PC-9 (cell line): Measurements from ENCODE around the gene PLB1. TPM values are rescaled to one million over a fixed set of nuclear protein-coding genes. Genes with fewer than 3 reads are reported as not detected.
A peak's percentile ranks its signal among the peaks of the same experiment; 100 is the strongest.

Experiments
- BruUV-seq: library from RNA; stranded (reverse); fragments of 400-500 nt; replicated peaks from 2 replicates; lab custom pipeline; 2021; lab: Mats Ljungman, UMichigan
- CTCF ChIA-PET: fragments of 300-600 bp; sonication (Branson Sonifier 250); formaldehyde crosslinking; loops from one replicate; lab custom pipeline; 2022; ENCODE audit warnings: antibody characterized with exemption; lab: Charles Lee
- POLR2A ChIA-PET: fragments of 300-600 bp; sonication (Branson Sonifier 250); formaldehyde crosslinking; loops from one replicate; lab custom pipeline; 2022; ENCODE audit warnings: antibody characterized with exemption; ENCODE audit not compliant: unreplicated experiment; lab: Charles Lee
- DNase-seq, 2 experiments: peaks; one replicate each; pipeline versions ENCODE4 v3.0.0 to v3.0.0-alpha.2; 2015 to 2022; ENCODE audit warnings: mixed read lengths in 1 of 2
- H2AFZ ChIP-seq: fragments of 200-600 bp; sonication (generic); 2 replicates; pipeline ENCODE4 v1.8.1; 2017; ENCODE audit warnings: antibody characterized with exemption
- H3F3A ChIP-seq: fragments of 200-600 bp; sonication (generic); 2 replicates; pipeline ENCODE4 v1.8.1; 2017; ENCODE audit warnings: antibody characterized with exemption, mild to moderate bottlenecking, low read depth; ENCODE audit not compliant: insufficient read depth
- H3K27ac ChIP-seq: fragments of 200-600 bp; sonication (generic); 2 replicates; pipeline ENCODE4 v1.6.1; 2016; ENCODE audit warnings: mixed run types
- H3K27me3 ChIP-seq: fragments of 200-600 bp; sonication (generic); 2 replicates; pipeline ENCODE4 v1.6.1; 2016; ENCODE audit warnings: low read depth, mixed run types; ENCODE audit not compliant: insufficient read depth
- H3K36me3 ChIP-seq: fragments of 200-600 bp; sonication (generic); 2 replicates; pipeline ENCODE4 v1.6.1; 2016; ENCODE audit warnings: low read depth, mixed run types
- H3K4me1 ChIP-seq: fragments of 200-600 bp; sonication (generic); replicated peaks from 2 replicates; pipeline ENCODE4 v1.6.1; 2016; ENCODE audit warnings: mixed run types; ENCODE audit not compliant: insufficient read depth
- H3K4me2 ChIP-seq: fragments of 200-600 bp; sonication (generic); 2 replicates; pipeline ENCODE4 v1.6.1; 2017; ENCODE audit warnings: mixed run types
- H3K4me3 ChIP-seq: fragments of 200-600 bp; sonication (generic); 2 replicates; pipeline ENCODE4 v1.6.1; 2016; ENCODE audit warnings: mixed run types
- H3K79me2 ChIP-seq: fragments of 200-600 bp; sonication (generic); 2 replicates; pipeline ENCODE4 v1.6.1; 2017; ENCODE audit warnings: low read depth, mixed run types
- H3K9me2 ChIP-seq: fragments of 200-600 bp; sonication (generic); 2 replicates; pipeline ENCODE4 v1.8.1; 2017; ENCODE audit warnings: mild to moderate bottlenecking; ENCODE audit not compliant: insufficient read depth
- H3K9me3 ChIP-seq: fragments of 200-600 bp; sonication (generic); 2 replicates; pipeline ENCODE4 v1.8.1; 2016; ENCODE audit warnings: low read depth; ENCODE audit not compliant: insufficient read depth
- H4K20me1 ChIP-seq: fragments of 200-600 bp; sonication (generic); 2 replicates; pipeline ENCODE4 v1.8.1; 2017; ENCODE audit not compliant: insufficient read depth
- CTCF ChIP-seq: fragments of 200-600 bp; sonication (generic); conservative IDR thresholded peaks from 2 replicates; pipeline ENCODE4 v1.6.1; 2017; ENCODE audit warnings: mixed run types, antibody characterized with exemption, mild to moderate bottlenecking, moderate library complexity
- EZH2 ChIP-seq: fragments of 200-600 bp; sonication (generic); IDR thresholded peaks from 2 replicates; pipeline ENCODE4 v1.8.0; 2017; ENCODE audit warnings: antibody characterized with exemption, low read depth
- intact Hi-C: fragments of 100-400 bp; cut with micrococcal nuclease; formaldehyde crosslinking; loops from one replicate; pipeline ENCODE4 v1.10.0; 2022; ENCODE audit not compliant: unreplicated experiment
- total RNA-seq: library from RNA; stranded (reverse); gene quantifications from 2 replicates; pipeline ENCODE4 v1.2.3, GENCODE V29; 2021

Gene PLB1
- total RNA-seq, 1 experiment from 2014 or later = 2.7 TPM

DNA sequence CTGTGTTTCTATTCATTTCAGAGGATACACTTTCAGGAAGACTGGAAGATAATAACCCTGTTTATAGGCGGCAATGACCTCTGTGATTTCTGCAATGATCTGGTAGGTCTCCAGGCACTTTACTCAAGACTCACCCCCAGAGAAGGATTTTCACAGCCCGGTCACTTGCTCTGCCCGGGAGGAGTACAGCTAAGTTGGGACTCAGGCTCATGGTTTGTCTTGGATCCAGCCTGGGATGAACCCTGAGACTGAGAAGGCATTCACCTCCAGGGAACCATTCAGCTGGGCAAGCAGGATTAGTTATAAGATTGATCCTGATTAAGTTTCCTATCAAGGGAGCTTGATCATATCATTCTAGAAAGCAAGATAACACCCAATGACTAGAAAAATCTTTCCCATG is 83.7 kb downstream of the PLB1 start:
- DNase-seq = peak in 1 of 2 experiments; percentile 4
- H3K9me2 ChIP-seq = no peaks in the 10 kb centered on the region
- H3K4me1 ChIP-seq = peaks cover 40% of the 10 kb centered on the region
- no peaks in the 10 kb centered on the region for H3K79me2 ChIP-seq
- no TSS peak for BruUV-seq
- H2AFZ ChIP-seq = no peak overlapping the region
- intact Hi-C loops = loop anchor here (5.0 to 10.0 kb wide), 2 partner anchors 38 to 345 kb away; no protein-coding TSS in a partner anchor
- no peak overlapping the region for H3K27ac ChIP-seq
- no peak overlapping the region for H3K4me3 ChIP-seq
- ChIA-PET CTCF (no interaction called here), POLR2A (interaction anchor here (0.5 kb wide), 1 partner anchor 83 kb away, joined by 4 read pairs; no protein-coding TSS in a partner anchor)
- H4K20me1 ChIP-seq = no peaks in the 10 kb centered on the region
- H3K9me3 ChIP-seq = no peaks in the 10 kb centered on the region
- no peak overlapping the region for H3K4me2 ChIP-seq
- H3K36me3 ChIP-seq = no peaks in the 10 kb centered on the region
- TF ChIP-seq CTCF = no peak
- no peak for TF ChIP-seq EZH2
- no peaks in the 10 kb centered on the region for H3K27me3 ChIP-seq
- peaks cover 29% of the 10 kb centered on the region; the same call in 1 of the 2 replicates for H3F3A ChIP-seq

- BruUV-seq = no TSS peak
- no peaks in the 10 kb centered on the region for H3K79me2 ChIP-seq
- peaks cover 45% of the 10 kb centered on the region for H3K4me1 ChIP-seq
- no peak overlapping the region for H3K27ac ChIP-seq
- ChIA-PET POLR2A (no interaction called here), CTCF (no interaction called here)
- H3K36me3 ChIP-seq = no peaks in the 10 kb centered on the region
- no peaks in the 10 kb centered on the region for H3K27me3 ChIP-seq
- H3K4me3 ChIP-seq = no peak overlapping the region
- no peak overlapping the region for H3K4me2 ChIP-seq
- peaks cover 34% of the 10 kb centered on the region; the same call in 1 of the 2 replicates for H3F3A ChIP-seq
- H3K9me3 ChIP-seq = no peaks in the 10 kb centered on the region
- no peaks in the 10 kb centered on the region for H4K20me1 ChIP-seq
- intact Hi-C loops = loop anchor here (5.0 kb wide), 1 partner anchor 37 kb away; no protein-coding TSS in a partner anchor
- TF ChIP-seq CTCF (no peak), EZH2 (no peak)
- peak in 1 of 2 experiments; percentile 32 for DNase-seq
- H3K9me2 ChIP-seq = no peaks in the 10 kb centered on the region
- H2AFZ ChIP-seq = no peak overlapping the region
Observed at GRCh38 chr2:28580078-28580477, 84.2 kb downstream of the PLB1 start.

DNA sequence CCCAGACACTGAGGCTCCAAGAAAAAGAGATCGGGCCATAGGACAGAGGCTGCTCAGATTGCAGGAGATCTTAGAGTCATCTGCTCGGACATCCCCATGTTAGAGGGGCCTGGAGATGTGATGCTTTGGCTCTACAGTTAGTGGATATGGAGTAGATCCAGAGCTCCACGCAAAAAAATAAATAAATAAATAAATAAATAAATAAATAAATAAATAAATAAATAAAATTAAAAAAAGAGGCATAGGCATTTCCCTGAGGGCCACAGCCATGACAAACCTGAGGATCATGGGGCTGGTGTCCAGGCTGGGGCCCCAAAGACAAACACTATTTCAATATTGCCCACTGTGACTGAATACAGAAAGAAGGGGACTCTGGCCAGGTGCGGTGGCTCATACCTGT is 85.5 kb downstream of the PLB1 start:
- POLR2A ChIA-PET = interaction anchor here (0.6 kb wide), 1 partner anchor 875 kb away, joined by 3 read pairs; no protein-coding TSS in a partner anchor
- H3K4me2 ChIP-seq = no peak overlapping the region
- CTCF ChIA-PET = no interaction called here
- no peaks in the 10 kb centered on the region for H3K9me3 ChIP-seq
- H2AFZ ChIP-seq = no peak overlapping the region
- DNase-seq = peak in 1 of 2 experiments; percentile 13
- H4K20me1 ChIP-seq = no peaks in the 10 kb centered on the region
- no peak overlapping the region for H3K27ac ChIP-seq
- no TSS peak for BruUV-seq
- H3K4me3 ChIP-seq = no peak overlapping the region
- H3K9me2 ChIP-seq = no peaks in the 10 kb centered on the region
- peaks cover 36% of the 10 kb centered on the region; the same call in 1 of the 2 replicates for H3F3A ChIP-seq
- H3K27me3 ChIP-seq = no peaks in the 10 kb centered on the region
- intact Hi-C loops = loop anchor here (5.0 kb wide), 1 partner anchor 36 kb away; no protein-coding TSS in a partner anchor
- TF ChIP-seq CTCF = no peak
- peaks cover 47% of the 10 kb centered on the region for H3K4me1 ChIP-seq
- no peaks in the 10 kb centered on the region for H3K79me2 ChIP-seq
- no peaks in the 10 kb centered on the region for H3K36me3 ChIP-seq
